Esophagus squamous epithelium (tissue), 4 donors: ENCODE results near the gene NPB.

Source experiments
- CTCF ChIP-seq, 6 experiments: fragments of 450-650 bp in 4 of 6; fragments of 200-600 bp in 2 of 6; sonication (generic) in 2 of 6; IDR thresholded peaks; one replicate each; pipeline ENCODE4 v1.5.1; 2016 to 2019; ENCODE audit warnings: antibody characterized with exemption in 6 of 6, mild to moderate bottlenecking in 4 of 6, moderate library complexity in 4 of 6
- POLR2A ChIP-seq, 4 donors: fragments of 450-650 bp; IDR thresholded peaks; one replicate each; pipeline ENCODE4 v1.6.1; 2017; ENCODE audit warnings: antibody characterized with exemption in 4 of 4, mild to moderate bottlenecking in 4 of 4, moderate library complexity in 3 of 4

- TF ChIP-seq POLR2A (IDR thresholded peaks at IDR 0.05) = no peak
- TF ChIP-seq CTCF (IDR thresholded peaks at IDR 0.05) = no peak
Observed at GRCh38 chr17:81903896-81904599, 2.0 kb downstream of the NPB start.
